ENCODE measurements around the gene ATAD3B.
A peak's percentile ranks its signal among the peaks of the same experiment; 100 is the strongest.
"Not testable (repeated sequence)": the region's sequence is repeated elsewhere in the genome, so short reads cannot be mapped to it uniquely, and the experiment has no call there.

ATAD3B gene

DNA sequence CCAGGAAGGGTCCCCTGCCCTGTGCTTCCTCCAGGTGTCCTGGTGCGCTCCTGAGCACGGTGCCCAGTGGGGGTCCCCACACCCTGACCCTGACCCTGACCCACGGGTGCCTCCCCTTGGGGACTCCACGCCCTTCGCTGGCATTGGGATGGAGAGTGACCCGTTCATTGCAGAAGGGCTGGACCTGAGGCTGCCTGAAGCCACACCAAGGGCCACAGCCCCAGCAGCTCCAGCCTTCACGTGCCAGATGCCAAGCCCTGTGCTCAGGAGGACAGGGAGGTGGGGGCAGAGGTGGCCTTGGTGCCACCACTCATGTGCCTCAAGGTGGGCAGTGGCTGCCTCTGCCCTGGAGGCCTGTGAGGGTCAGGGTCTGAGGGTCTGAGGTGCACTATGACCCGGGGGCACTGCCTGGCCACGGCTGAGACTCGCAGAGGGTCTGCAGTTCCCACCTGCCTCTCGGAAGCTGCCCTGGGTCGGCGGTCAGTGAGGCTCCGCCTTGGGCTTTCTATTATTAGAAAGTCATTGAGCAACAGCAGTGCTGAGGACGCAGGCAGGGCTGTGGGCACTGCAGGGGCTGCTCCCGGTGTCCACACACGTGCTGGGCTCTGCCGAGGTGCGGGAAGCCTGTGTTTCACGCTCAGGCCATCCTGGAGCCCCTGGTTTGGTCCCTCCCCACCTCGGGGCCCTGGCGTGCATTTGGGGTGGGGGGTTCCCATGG, 61.8 kb downstream of the ATAD3B start:
- not testable (repeated sequence) for H3K27me3 ChIP-seq (ENCODE audit: low read depth, low read length); H3K4me3 ChIP-seq (ENCODE audit: low read depth in 1 of 2, low read length in 2 of 2); H3K27ac ChIP-seq (ENCODE audit: low read length); H3K9me3 ChIP-seq (ENCODE audit: control insufficient read depth in 1 of 2, low read length in 2 of 2)
- Histone ChIP-seq H3K36me3 (ENCODE audit: control insufficient read depth in 1 of 2, insufficient read depth in 2 of 2, low read length in 2 of 2) (peaks cover 5 to 16% of the 10 kb centered on the region in 2 donors), H3K4me1 (ENCODE audit: control insufficient read depth in 1 of 2, insufficient read depth in 2 of 2, low read length in 2 of 2) (peaks cover 0 to 12% of the 10 kb centered on the region in 2 donors)

DNA sequence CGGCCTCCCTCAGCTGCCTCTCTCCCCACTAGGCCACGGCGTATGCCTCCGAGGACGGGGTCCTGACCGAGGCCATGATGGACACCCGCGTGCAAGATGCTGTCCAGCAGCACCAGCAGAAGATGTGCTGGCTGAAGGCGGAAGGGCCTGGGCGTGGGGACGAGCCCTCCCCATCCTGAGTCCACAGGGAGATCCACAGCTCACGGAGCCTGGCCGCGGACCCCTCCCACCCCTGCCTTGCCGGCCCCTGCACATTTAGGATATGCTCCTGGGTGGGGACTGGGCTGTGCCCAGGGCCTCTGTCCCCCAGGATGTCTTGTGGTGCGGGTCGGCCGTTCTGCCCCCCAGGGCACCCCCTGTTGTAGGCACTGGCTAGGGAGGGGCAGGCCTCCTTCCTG, 62.3 kb downstream of the ATAD3B start:
- not testable (repeated sequence) for H3K27me3 ChIP-seq (ENCODE audit: low read depth, low read length); H3K27ac ChIP-seq (ENCODE audit: low read length); H3K4me3 ChIP-seq (ENCODE audit: low read depth in 1 of 2, low read length in 2 of 2); H3K9me3 ChIP-seq (ENCODE audit: control insufficient read depth in 1 of 2, low read length in 2 of 2)
- peaks cover 5 to 10% of the 10 kb centered on the region in 2 donors for H3K36me3 ChIP-seq (ENCODE audit: control insufficient read depth in 1 of 2, insufficient read depth in 2 of 2, low read length in 2 of 2)
- H3K4me1 ChIP-seq (ENCODE audit: control insufficient read depth in 1 of 2, insufficient read depth in 2 of 2, low read length in 2 of 2) = peaks cover 0 to 17% of the 10 kb centered on the region in 2 donors

DNA sequence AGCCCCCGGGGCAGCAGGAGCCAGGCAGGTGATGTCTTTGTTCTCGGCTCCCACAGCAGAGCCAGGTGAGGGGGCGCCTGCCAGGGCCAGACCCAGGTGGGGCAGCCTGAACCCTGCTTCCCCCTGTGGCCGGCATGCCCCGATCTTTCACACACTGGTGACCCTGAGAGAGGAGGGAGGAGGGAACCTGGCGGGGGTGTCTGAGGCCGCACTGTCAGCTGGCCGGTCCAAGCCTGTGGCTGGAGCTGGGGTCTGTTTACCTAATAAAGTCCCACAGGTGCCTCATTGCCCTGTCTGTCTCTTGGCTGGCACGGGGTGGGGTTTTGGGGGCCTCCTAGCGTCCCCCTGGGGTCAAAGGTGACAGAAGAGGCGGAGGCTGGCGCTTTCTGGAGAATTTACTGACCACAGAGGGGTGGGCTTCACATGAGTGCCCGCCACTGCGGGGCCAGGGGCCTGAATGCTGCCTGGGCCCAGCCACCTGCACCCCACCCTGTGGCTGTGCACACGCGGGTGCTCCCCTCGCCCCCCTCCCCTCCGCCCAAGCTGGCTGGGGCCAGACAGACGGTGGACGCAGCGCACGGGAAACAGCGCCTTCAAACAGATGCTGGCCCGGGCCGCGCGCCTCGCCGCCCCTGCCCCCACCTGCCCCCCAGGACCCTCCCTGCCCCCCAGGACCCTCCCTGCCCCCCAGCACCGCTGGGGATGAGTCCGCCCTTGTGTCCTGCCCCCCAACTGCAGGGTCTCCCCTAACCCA, 63.0 kb downstream of the ATAD3B start:
- H3K27ac ChIP-seq (ENCODE audit: low read length) = no peak overlapping the region

DNA sequence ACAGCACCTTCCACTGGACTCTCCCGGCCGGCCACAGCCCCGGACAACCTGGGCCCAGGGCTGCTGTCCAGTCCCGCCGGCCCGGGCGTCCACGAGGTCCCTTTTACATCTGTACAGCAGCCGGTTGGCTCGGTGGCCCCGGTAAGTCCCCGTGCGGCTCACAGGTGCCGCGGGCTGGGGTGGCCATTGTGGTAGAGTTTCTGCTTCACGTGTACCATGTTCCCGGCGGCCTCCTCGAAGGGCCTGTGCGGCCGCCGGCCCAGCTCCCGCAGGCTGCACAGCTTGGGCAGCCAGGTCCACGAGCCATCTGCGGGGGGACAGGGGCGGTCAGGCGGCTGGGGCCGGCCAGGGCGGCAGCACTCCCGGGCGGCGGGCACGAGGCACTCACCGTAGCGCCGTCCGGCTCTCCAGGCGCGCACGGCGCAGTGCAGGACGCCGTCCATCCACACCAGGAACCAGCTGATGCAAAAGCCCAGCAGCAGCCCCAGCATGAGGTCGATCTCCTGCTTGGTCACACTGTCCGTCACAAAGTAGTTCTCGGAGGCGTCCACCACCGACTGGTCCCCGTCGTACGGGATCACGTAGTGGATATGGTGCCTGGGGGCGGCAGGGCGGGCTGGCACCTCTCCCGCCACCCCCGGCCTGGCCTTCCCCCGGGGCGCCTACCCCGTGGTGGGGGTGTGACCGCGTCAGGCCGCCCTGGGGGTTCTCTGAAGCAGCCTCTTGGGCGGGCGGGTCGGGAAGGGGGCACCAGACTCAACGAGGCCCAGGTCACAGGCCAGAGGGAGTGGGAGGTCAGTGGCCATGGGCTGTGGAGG, 63.8 kb downstream of the ATAD3B start:
- no peaks in the 10 kb centered on the region for H3K27me3 ChIP-seq (ENCODE audit: low read depth, low read length)
- H3K27ac ChIP-seq (ENCODE audit: low read length) = no peak overlapping the region
- no peak overlapping the region for H3K4me3 ChIP-seq (ENCODE audit: low read depth in 1 of 2, low read length in 2 of 2)
- no peaks in the 10 kb centered on the region for H3K36me3 ChIP-seq (ENCODE audit: control insufficient read depth in 1 of 2, insufficient read depth in 2 of 2, low read length in 2 of 2)
- no peaks in the 10 kb centered on the region for H3K9me3 ChIP-seq (ENCODE audit: control insufficient read depth in 1 of 2, low read length in 2 of 2)
- peaks cover 0 to 24% of the 10 kb centered on the region in 2 donors for H3K4me1 ChIP-seq (ENCODE audit: control insufficient read depth in 1 of 2, insufficient read depth in 2 of 2, low read length in 2 of 2)

More for the DNA sequence above, 63.0 kb downstream of the ATAD3B start:
- Histone ChIP-seq H3K27me3 (ENCODE audit: low read depth, low read length) (no peaks in the 10 kb centered on the region), H3K4me1 (ENCODE audit: control insufficient read depth in 1 of 2, insufficient read depth in 2 of 2, low read length in 2 of 2) (peaks cover 0 to 24% of the 10 kb centered on the region in 2 donors), H3K4me3 (ENCODE audit: low read depth in 1 of 2, low read length in 2 of 2) (no peak overlapping the region), H3K9me3 (ENCODE audit: control insufficient read depth in 1 of 2, low read length in 2 of 2) (no peaks in the 10 kb centered on the region), H3K36me3 (ENCODE audit: control insufficient read depth in 1 of 2, insufficient read depth in 2 of 2, low read length in 2 of 2) (peaks cover 4 to 7% of the 10 kb centered on the region in 2 donors)

DNA sequence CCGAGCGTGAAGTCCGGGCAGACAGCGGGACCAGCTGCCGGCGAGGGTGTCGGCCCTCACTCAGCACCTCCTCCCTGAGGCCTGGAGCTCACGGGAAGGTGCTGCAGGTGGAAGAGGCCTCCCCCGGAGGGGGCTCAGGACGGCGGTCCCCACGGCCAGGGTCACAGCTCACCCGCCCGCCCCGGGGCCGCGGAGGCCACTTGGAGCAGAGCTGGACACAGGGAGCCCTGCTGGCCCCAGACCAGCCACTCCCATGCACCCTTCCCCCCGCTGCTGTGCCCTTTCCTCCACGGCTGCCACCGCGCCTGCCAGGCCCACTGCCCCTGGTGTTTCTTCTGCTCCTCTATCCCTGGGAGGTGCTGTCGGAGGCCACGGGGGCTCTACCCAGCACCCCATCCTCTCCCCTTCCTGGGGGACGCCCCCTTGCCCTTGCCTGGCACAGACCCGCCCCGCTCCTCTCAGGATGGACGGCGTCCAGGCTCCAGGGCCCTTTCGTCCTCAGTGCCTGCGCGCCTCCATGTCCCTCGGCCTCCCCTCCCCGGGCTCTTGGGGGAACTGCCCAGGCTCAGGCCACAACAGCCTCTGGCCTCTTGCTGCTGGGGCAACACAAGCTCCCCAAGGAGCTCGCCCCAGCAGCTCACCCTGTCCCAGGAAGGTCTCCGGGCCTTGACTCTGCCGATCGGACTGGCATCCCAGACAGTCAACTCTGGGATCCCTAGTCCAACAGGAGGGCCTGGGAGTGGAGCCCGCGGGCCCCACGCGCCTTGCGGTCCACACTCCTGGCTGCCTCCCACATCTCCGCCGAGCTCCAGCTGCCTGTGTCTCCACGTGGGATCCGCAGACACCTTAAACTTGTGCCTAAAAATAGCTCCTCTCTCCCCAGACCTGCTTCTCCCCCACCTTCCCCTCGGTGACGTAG, 64.7 kb downstream of the ATAD3B start:
- Histone ChIP-seq H3K36me3 (ENCODE audit: control insufficient read depth in 1 of 2, insufficient read depth in 2 of 2, low read length in 2 of 2) (no peaks in the 10 kb centered on the region), H3K4me3 (ENCODE audit: low read depth in 1 of 2, low read length in 2 of 2) (no peak overlapping the region), H3K27me3 (ENCODE audit: low read depth, low read length) (no peaks in the 10 kb centered on the region), H3K27ac (ENCODE audit: low read length) (no peak overlapping the region), H3K9me3 (ENCODE audit: control insufficient read depth in 1 of 2, low read length in 2 of 2) (no peaks in the 10 kb centered on the region), H3K4me1 (ENCODE audit: control insufficient read depth in 1 of 2, insufficient read depth in 2 of 2, low read length in 2 of 2) (peaks cover 0 to 29% of the 10 kb centered on the region in 2 donors)

DNA sequence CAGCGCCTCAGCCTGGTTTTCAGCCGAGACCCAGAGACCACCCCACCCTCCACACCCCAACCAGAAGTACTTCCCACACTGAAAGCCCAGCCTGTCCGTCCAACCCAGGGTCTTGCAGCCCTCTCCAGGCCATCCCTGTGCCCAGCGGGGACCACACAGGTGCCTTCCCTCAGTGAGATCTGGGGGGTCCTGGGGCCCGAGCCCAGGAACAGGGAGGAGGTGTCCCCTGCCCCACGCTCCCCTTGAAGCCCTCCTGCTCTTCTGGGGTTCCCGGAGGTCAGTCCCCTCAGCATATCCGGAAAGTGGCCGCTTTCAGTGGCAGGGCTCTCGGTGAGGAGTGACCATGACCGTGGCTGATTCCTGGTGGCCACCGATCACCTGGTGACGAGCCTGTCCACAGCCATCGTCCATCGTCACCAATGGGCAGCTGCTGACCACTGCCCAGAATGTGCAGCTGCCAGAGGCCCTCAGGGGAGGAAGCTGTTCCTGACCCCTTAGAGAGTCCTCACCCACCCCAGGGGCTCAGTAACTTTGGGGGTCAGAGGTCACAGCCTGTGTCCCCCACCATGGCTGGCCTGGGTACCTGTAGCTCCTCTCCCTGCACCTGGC, 65.5 kb downstream of the ATAD3B start:
- Histone ChIP-seq H3K27me3 (ENCODE audit: low read depth, low read length) (no peaks in the 10 kb centered on the region), H3K4me3 (ENCODE audit: low read depth in 1 of 2, low read length in 2 of 2) (no peak overlapping the region), H3K36me3 (ENCODE audit: control insufficient read depth in 1 of 2, insufficient read depth in 2 of 2, low read length in 2 of 2) (peaks cover 3 to 4% of the 10 kb centered on the region in 2 donors), H3K27ac (ENCODE audit: low read length) (no peak overlapping the region), H3K9me3 (ENCODE audit: control insufficient read depth in 1 of 2, low read length in 2 of 2) (no peaks in the 10 kb centered on the region), H3K4me1 (ENCODE audit: control insufficient read depth in 1 of 2, insufficient read depth in 2 of 2, low read length in 2 of 2) (peaks cover 0 to 29% of the 10 kb centered on the region in 2 donors)

DNA sequence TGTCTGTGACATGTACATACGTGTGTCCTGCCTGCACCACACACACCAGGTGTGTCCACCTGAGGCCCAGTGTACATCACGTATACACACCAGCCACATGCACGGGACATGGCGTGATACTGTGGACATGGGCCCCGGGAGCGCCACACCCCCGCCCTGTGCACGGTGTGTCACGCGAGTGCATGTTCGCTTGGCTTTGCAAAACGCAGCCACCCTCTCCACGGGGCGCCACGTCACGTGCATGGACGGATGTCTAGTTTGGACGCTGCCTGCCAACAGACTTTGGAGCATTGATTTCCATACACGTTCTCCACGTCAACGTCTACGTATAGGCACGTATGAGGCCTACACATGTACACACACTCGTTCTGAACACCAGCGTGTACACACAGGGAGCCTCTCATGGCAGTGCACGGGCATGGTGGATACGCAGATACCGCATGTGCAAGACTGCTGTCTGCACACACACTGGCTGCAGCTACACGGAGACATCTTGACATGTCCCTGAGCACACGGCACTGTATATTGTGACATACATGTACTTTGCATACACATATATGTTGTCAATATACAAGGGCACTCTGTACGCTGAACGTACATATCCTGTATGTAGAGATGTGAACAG, 66.2 kb downstream of the ATAD3B start:
- peaks cover 0 to 29% of the 10 kb centered on the region in 2 donors for H3K4me1 ChIP-seq (ENCODE audit: control insufficient read depth in 1 of 2, insufficient read depth in 2 of 2, low read length in 2 of 2)
- no peaks in the 10 kb centered on the region for H3K9me3 ChIP-seq (ENCODE audit: control insufficient read depth in 1 of 2, low read length in 2 of 2)
- no peaks in the 10 kb centered on the region for H3K27me3 ChIP-seq (ENCODE audit: low read depth, low read length)
- no peak overlapping the region for H3K4me3 ChIP-seq (ENCODE audit: low read depth in 1 of 2, low read length in 2 of 2)
- peaks cover 4 to 10% of the 10 kb centered on the region in 2 donors for H3K36me3 ChIP-seq (ENCODE audit: control insufficient read depth in 1 of 2, insufficient read depth in 2 of 2, low read length in 2 of 2)
- H3K27ac ChIP-seq (ENCODE audit: low read length) = no peak overlapping the region

DNA sequence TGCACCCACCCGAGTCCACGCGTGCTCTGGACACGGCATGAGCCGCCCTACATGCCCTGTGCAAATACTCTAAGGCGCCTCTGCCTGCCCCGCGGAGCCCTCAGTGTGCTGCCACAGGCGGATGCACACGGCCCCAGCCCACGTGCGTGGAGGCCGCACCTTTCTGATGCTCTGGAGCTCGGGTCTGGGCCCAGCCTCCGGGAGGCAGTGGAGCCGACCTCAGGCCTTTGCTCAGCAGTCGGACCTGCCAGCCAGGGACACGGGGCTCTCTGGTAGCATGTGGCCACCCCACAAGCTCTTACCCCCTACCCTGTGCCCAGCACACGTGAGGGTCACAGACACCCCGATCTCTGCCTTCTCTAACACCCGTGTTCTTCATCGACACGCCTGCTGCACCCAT, 66.8 kb downstream of the ATAD3B start:
- Histone ChIP-seq H3K27me3 (ENCODE audit: low read depth, low read length) (no peaks in the 10 kb centered on the region), H3K4me1 (ENCODE audit: control insufficient read depth in 1 of 2, insufficient read depth in 2 of 2, low read length in 2 of 2) (peaks cover 0 to 29% of the 10 kb centered on the region in 2 donors), H3K9me3 (ENCODE audit: control insufficient read depth in 1 of 2, low read length in 2 of 2) (no peaks in the 10 kb centered on the region), H3K4me3 (ENCODE audit: low read depth in 1 of 2, low read length in 2 of 2) (no peak overlapping the region), H3K27ac (ENCODE audit: low read length) (no peak overlapping the region), H3K36me3 (ENCODE audit: control insufficient read depth in 1 of 2, insufficient read depth in 2 of 2, low read length in 2 of 2) (peaks cover 4 to 14% of the 10 kb centered on the region in 2 donors)

DNA sequence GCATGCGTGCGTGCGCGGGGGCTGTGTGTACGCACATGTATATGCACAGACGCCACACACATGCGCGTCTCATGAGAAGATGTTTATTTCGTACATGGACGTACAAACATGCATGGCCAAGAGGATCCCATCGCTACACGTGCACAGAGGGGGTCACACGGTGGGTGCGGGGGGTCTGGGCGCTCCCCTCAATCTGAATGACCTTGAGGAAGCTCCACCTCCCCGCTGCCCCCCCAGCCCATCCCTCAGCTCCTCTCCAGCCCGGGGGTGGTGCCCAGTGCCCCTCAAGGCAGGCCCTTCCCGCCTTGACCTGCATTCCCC, 67.4 kb downstream of the ATAD3B start:
- Histone ChIP-seq H3K27ac (ENCODE audit: low read length) (no peak overlapping the region), H3K4me3 (ENCODE audit: low read depth in 1 of 2, low read length in 2 of 2) (peak overlapping the region in 1 of 2 donors; percentile 76), H3K4me1 (ENCODE audit: control insufficient read depth in 1 of 2, insufficient read depth in 2 of 2, low read length in 2 of 2) (peaks cover 0 to 29% of the 10 kb centered on the region in 2 donors), H3K27me3 (ENCODE audit: low read depth, low read length) (no peaks in the 10 kb centered on the region), H3K36me3 (ENCODE audit: control insufficient read depth in 1 of 2, insufficient read depth in 2 of 2, low read length in 2 of 2) (peaks cover 4 to 14% of the 10 kb centered on the region in 2 donors), H3K9me3 (ENCODE audit: control insufficient read depth in 1 of 2, low read length in 2 of 2) (no peaks in the 10 kb centered on the region)

All from muscle layer of duodenum (tissue), 2 donors.